Common myeloid progenitor, CD34-positive (primary cell): ENCODE results near the gene PCCA.

Source experiments
- CTCF ChIA-PET: fragments of 350-600 bp; sonication (Branson Sonifier 250); formaldehyde crosslinking; loops from one replicate; lab custom pipeline; 2021; ENCODE audit warnings: antibody characterized with exemption; lab: Charles Lee
- POLR2A ChIA-PET: fragments of 350-600 bp; sonication (Branson Sonifier 250); formaldehyde crosslinking; loops from one replicate; lab custom pipeline; 2021; ENCODE audit warnings: antibody characterized with exemption; lab: Charles Lee
- DNase-seq, 3 donors: peaks; one replicate each; pipeline versions ENCODE4 v3.0.0 to v3.0.0-alpha.2; 2013
- H3K27ac ChIP-seq, 2 experiments: 1 replicate in 1 of 2; 2 replicates in 1 of 2; pipeline ENCODE4 v1.7.0; 2013; ENCODE audit warnings: inconsistent platforms in 2 of 2, low read length in 2 of 2, mild to moderate bottlenecking in 2 of 2, low read depth in 1 of 2, moderate library complexity in 1 of 2; ENCODE audit not compliant: severe bottlenecking in 2 of 2, insufficient read depth in 1 of 2, poor library complexity in 1 of 2
- H3K27me3 ChIP-seq, 5 experiments: replicated peaks in 2 of 5; 1 replicate in 3 of 5; 2 replicates in 2 of 5; pipeline versions ENCODE4 v1.6.1 to v1.7.0; 2013; ENCODE audit warnings: low read length in 4 of 5, mild to moderate bottlenecking in 2 of 5, moderate library complexity in 2 of 5, inconsistent platforms in 1 of 5; ENCODE audit not compliant: insufficient read depth in 5 of 5, control insufficient read depth in 4 of 5
- H3K36me3 ChIP-seq, 4 experiments: 1 replicate in 2 of 4; 2 replicates in 2 of 4; pipeline versions ENCODE4 v1.6.1 to v1.7.0; 2013; ENCODE audit warnings: low read length in 3 of 4, control low read depth in 1 of 4, mild to moderate bottlenecking in 1 of 4; ENCODE audit not compliant: control insufficient read depth in 4 of 4, insufficient read depth in 4 of 4
- H3K4me1 ChIP-seq, 4 experiments: 1 replicate in 3 of 4; 2 replicates in 1 of 4; pipeline versions ENCODE4 v1.6.1 to v1.7.1; 2013; ENCODE audit warnings: low read length in 3 of 4, mild to moderate bottlenecking in 3 of 4, control low read depth in 1 of 4, inconsistent platforms in 1 of 4, moderate library complexity in 1 of 4; ENCODE audit not compliant: control insufficient read depth in 4 of 4, insufficient read depth in 4 of 4; ENCODE audit errors: control extremely low read depth in 1 of 4
- H3K4me3 ChIP-seq, 7 experiments: 1 replicate in 4 of 7; 2 replicates in 3 of 7; pipeline versions ENCODE4 v1.5.1 to v1.7.0; 2013; ENCODE audit warnings: mild to moderate bottlenecking in 7 of 7, low read length in 6 of 7, moderate library complexity in 6 of 7, inconsistent platforms in 2 of 7, low read depth in 2 of 7, control low read depth in 1 of 7; ENCODE audit not compliant: insufficient read depth in 4 of 7, control insufficient read depth in 1 of 7; ENCODE audit errors: extremely low read depth in 1 of 7
- H3K9me3 ChIP-seq, 5 experiments: 1 replicate in 4 of 5; 2 replicates in 1 of 5; pipeline versions ENCODE4 v1.6.1 to v1.7.1; 2013; ENCODE audit warnings: low read length in 4 of 5, mild to moderate bottlenecking in 2 of 5, inconsistent platforms in 1 of 5, low read depth in 1 of 5, moderate library complexity in 1 of 5; ENCODE audit not compliant: control insufficient read depth in 4 of 5, insufficient read depth in 2 of 5; ENCODE audit errors: control extremely low read depth in 1 of 5
- WGBS: methylation state at CpG from one replicate; pipeline ENCODE4 v1.1.5; 2013; ENCODE audit not compliant: insufficient coverage; 5-methylcytosine and 5-hydroxymethylcytosine counted together

The PCCA gene

GRCh38 chr13:100544866-100545683 lies 456.2 kb downstream of the PCCA start:
- no peak for DNase-seq
- Histone ChIP-seq H3K9me3 (no peaks in the 10 kb centered on the region), H3K36me3 (no peaks in the 10 kb centered on the region), H3K4me1 (peaks cover 0 to 4% (median 0%) of the 10 kb centered on the region in 4 experiments), H3K27me3 (no peaks in the 10 kb centered on the region), H3K27ac (no peak overlapping the region), H3K4me3 (no peak overlapping the region)
- ChIA-PET POLR2A (interaction anchor here (0.7 kb wide), 1 partner anchor 897 kb away, joined by 3 read pairs; no protein-coding TSS in a partner anchor), CTCF (interaction anchor here (1.0 kb wide), 1 partner anchor 645 kb away, joined by 3 read pairs; no protein-coding TSS in a partner anchor)
- WGBS: 95% methylated on average over 20 of the region's 22 CpGs

GRCh38 chr13:100545684-100546061 lies 456.8 kb downstream of the PCCA start:
- Histone ChIP-seq H3K36me3 (no peaks in the 10 kb centered on the region), H3K4me3 (no peak overlapping the region), H3K4me1 (peaks cover 0 to 4% (median 0%) of the 10 kb centered on the region in 4 experiments), H3K9me3 (no peaks in the 10 kb centered on the region), H3K27me3 (no peaks in the 10 kb centered on the region), H3K27ac (no peak overlapping the region)
- 87% methylated on average over 3 of the region's 4 CpGs for WGBS
- POLR2A ChIA-PET: interaction anchor here (0.7 kb wide), 1 partner anchor 898 kb away, joined by 3 read pairs; no protein-coding TSS in a partner anchor
- DNase-seq: no peak
- CTCF ChIA-PET: interaction anchor here (0.6 to 1.0 kb wide), 2 partner anchors 13 to 645 kb away, joined by 3 read pairs; no protein-coding TSS in a partner anchor

GRCh38 chr13:100546713-100547405 lies 458.0 kb downstream of the PCCA start:
- 98% methylated on average over 14 of the region's 21 CpGs for WGBS
- no peak overlapping the region for H3K27ac ChIP-seq
- ChIA-PET POLR2A (no interaction called here), CTCF (no interaction called here)
- no peak overlapping the region for H3K4me3 ChIP-seq
- no peak for DNase-seq
- H3K36me3 ChIP-seq: no peaks in the 10 kb centered on the region
- no peaks in the 10 kb centered on the region for H3K27me3 ChIP-seq
- H3K9me3 ChIP-seq: no peaks in the 10 kb centered on the region
- peaks cover 0 to 4% (median 0%) of the 10 kb centered on the region in 4 experiments for H3K4me1 ChIP-seq

- no peaks in the 10 kb centered on the region for H3K36me3 ChIP-seq
- no peak overlapping the region for H3K4me3 ChIP-seq
- ChIA-PET CTCF (interaction anchor here (1.5 kb wide), 1 partner anchor 18 kb away, joined by 3 read pairs; no protein-coding TSS in a partner anchor), POLR2A (no interaction called here)
- WGBS: 98% methylated on average over 9 of the region's 9 CpGs
- no peak overlapping the region for H3K27ac ChIP-seq
- no peak for DNase-seq
- H3K4me1 ChIP-seq: no peaks in the 10 kb centered on the region
- H3K9me3 ChIP-seq: no peaks in the 10 kb centered on the region
- H3K27me3 ChIP-seq: no peaks in the 10 kb centered on the region
Measured at GRCh38 chr13:100547791-100548201, 458.9 kb downstream of the PCCA start.

- CTCF ChIA-PET: interaction anchor here (1.5 kb wide), 1 partner anchor 16 kb away, joined by 3 read pairs; no protein-coding TSS in a partner anchor
Measured at GRCh38 chr13:100549316-100549715, 460.4 kb downstream of the PCCA start.

GRCh38 chr13:100552755-100553154 lies 463.9 kb downstream of the PCCA start:
- 98% methylated on average over 10 of the region's 11 CpGs for WGBS
- H3K4me3 ChIP-seq: no peak overlapping the region
- POLR2A ChIA-PET: no interaction called here

More at GRCh38 chr13:100549316-100549715, 460.4 kb downstream of the PCCA start:
- no peak overlapping the region for H3K27ac ChIP-seq
- 98% methylated on average over 7 of the region's 9 CpGs for WGBS
- no peak overlapping the region for H3K4me3 ChIP-seq
- no peak for DNase-seq
- no peaks in the 10 kb centered on the region for H3K36me3 ChIP-seq
- POLR2A ChIA-PET: no interaction called here
- H3K27me3 ChIP-seq: no peaks in the 10 kb centered on the region
- H3K9me3 ChIP-seq: peaks cover 0 to under 1% (median 0%) of the 10 kb centered on the region in 5 experiments
- no peaks in the 10 kb centered on the region for H3K4me1 ChIP-seq

More at GRCh38 chr13:100552755-100553154, 463.9 kb downstream of the PCCA start:
- Histone ChIP-seq H3K4me1 (no peaks in the 10 kb centered on the region), H3K36me3 (no peaks in the 10 kb centered on the region), H3K9me3 (peaks cover 0 to 2% (median 0%) of the 10 kb centered on the region in 5 experiments), H3K27ac (no peak overlapping the region), H3K27me3 (no peaks in the 10 kb centered on the region)
- CTCF ChIA-PET: no interaction called here
- DNase-seq: no peak
